SIG-M5 (cell line): Measurements from ENCODE around the gene PTGR2.
"Not testable (repeated sequence)": the region's sequence is repeated elsewhere in the genome, so short reads cannot be mapped to it uniquely, and the experiment has no call there.

Experiments used
- DNase-seq: peaks from one replicate; lab custom pipeline; 2025; lab: John Stamatoyannopoulos, UW

PTGR2 gene

DNA sequence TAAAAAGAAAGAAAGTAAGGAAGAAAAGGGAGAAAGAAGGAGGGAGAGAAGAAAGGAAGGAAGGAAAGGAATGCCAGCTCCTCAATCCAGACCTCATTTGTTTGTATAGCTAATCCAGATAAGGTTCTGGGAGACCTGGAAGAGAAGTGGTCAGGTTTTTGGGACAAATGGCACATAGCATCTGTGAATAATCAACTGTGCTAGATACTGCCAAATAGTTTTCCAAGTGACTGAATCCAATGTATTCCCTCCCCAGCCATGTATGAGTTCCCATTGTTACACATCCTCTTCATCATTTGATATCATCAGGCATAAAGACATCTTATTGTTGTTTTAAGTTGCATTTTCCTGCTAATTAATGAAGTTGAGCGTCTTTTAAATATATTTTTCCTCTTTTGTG is 18.6 kb upstream of the PTGR2 start:
- no peak for DNase-seq

DNA sequence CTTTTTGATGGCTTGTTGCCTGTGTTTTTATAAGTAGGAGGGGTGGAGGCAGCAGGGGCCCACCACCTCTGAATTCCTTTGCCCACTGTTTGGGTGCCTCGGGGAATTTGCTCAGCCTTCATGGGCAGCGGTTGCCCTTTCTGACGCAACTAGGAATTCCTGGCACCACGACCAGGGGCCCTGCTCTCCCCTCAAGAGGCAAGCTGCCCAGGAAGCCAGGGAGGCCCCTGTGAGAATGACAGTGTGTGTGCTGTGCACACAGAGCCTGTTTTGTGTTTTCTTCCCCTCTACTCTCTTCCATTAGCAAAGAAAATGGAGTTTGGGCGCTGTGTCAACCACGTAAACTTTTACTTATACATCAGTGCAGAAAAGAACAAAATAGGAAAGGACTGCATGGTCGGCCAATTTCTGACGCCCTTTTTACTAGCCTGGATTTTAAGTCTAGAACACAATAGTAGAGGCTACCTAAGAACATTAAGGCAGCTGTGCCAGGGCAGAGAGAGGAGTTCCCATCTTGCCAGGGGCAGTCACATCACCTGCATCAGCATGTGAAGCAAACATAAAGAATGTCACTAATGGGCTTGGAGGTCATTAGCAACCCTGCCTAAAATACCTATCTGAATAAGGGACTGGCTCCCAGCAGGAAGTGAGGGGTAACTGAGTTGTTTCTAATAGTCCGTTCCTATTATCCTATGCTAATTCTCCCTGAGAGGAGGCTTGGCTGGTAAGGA is 17.9 kb upstream of the PTGR2 start:
- no peak for DNase-seq

DNA sequence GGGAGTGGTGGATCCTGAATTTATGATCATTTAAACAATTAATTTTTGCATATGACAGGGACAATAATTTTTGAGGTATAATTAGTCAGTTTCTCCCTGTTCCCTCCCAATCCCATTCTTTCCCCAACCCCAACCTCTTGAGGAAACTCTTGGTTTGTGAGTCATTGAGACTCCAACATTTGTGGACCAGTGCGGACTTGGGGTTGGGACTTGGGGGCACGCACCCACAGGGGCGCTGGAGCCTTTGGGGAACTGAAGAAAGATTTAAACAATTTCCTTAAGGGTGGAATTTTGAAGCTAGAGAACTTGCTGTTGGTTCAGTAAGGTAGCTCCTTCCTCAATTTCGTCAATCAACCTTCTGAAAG is 17.4 kb upstream of the PTGR2 start:
- no peak for DNase-seq

DNA sequence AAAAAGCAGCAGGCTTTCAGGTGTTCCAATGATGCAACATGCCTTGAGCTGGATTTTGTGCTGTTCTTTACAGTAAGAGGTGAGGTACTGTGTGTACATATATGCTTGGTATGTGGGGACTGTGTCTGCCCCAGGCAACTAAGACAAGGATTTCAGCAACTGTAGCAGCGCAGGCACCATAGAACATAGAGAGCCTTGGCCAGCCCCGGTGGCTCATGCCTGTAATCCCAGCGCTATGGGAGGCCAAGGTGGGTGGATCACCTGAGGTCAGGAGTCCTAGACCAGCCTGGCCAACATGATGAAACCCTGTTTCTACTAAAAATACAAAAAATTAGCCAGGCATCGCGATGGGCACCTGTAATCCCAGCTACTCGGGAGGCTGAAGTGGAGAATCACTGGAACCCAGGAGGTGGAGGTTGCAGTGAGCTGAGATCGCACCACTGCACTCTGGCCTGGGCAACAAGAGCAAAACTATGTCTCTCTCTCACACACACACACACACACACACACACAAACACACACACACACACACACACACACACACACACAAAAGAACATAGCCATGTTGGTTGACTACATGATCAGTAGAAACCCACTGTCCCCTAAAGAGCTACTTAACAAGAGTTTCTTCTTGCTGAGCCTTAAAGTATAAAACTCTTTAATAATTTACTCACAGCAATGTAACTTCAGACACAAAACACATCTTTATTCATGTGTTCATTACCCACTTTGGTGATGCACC is 13.2 kb upstream of the PTGR2 start:
- not testable (repeated sequence) for DNase-seq

DNA sequence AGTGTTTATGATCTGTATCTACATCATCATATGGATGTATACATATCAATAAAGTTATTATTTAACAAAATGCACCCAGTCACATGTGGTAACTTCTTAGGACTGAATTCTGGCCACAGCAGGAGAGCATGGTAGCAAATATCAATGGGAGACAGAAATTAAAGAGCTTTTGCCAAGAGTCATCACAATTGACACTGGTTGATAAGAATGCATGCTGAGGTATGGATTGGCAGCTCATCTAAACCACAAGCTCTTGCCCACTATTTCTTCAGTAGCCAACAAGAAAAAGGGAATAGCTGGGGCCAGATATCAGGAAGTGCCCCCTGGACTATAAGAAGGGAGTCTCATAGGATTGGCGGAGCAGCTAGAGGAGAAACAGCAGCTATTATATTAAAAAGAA is 9.4 kb upstream of the PTGR2 start:
- DNase-seq = no peak

DNA sequence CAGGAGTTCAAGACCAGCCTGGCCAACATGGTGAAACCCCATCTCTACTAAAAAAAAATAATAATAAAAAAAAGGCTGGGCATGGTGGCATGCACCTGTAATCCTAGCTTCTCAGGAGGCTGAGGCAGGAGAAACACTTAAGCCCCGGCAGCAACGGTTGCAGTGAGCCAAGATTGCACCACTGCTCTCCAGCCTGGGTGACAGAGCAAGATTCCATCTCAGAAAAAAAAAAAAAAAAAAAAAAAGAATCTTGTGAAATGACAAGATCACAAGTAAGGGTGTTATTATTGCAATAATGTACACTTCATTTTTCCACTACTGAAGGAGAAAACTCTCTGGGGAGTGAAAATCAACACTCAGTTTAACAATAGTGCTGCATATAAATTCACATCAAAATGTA is 8.8 kb upstream of the PTGR2 start:
- no peak for DNase-seq

DNA sequence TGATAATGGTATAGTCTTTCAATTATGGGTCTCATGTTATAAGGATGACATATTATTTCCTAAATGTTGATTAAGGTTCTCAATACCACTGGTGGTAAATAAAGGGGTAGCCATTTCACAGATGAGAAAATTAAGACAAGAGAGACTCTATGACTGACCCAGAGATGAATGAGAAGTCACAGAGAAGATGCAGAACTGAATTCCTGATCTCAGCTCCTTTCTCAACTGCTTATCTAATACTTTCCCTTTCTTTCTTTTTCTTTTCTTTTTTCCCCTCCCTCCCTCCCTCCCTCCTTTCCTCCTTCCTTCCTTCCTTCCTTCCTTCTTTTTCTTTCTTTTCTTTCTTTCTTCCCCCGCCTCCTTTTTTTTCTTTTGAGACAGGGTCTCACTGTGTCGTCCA is 8.3 kb upstream of the PTGR2 start:
- DNase-seq = no peak

DNA sequence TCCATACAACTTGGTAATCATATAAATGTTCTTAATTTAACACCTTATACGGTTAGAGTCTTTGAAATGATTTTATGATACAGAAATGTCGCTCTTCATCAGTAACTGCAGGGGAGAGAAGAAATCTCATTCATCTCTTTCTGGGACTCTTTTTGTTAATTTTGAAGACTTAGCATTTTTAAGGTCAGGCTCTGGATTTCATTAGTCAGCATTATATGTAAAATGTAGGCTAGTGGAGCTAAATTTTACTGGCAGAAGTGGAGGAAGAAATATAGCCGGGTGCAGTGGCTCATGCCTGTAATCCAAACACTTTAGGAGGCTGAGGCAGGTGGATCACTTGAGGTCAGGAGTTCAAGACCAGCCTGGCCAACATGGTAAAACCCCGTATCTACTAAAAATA is 4.7 kb upstream of the PTGR2 start:
- no peak for DNase-seq

DNA sequence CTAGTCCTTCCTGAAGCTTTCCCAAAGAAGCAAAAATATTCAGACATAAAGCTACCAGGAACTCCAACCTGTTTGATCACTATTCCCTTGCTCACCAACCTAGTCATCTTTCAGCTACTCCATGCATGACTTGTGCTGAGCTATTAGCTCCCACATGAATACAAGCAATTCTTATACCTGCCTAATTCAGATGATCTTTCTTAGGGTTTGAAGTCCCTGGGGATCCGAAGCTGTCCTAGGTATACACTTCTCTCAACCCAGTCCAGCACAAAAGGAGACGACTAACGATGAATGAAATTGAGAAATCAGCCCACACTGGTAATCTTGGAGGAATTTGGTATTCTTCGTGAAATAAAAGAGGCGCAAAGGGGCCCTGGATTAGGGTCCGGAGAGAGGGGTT is 631 bp upstream of the PTGR2 start:
- DNase-seq = no peak

DNA sequence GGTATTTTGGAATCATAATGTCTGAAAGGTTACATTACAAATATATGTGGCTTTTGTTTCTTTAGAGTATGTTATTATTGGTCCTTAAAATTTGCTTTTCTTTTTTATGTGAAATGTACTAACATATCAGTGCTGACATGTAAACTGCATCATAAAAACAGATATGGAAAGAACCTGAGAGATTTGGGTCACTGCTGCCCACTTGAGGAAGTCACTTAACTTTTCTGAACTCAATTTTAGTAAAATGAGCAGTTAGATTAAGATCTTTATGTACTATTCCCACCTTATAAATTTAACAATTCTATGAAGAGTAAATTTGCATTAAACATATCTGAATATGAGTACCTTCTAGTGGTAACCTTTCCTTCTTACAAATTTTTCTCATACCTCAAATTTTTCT is 7.5 kb downstream of the PTGR2 start:
- no peak for DNase-seq

DNA sequence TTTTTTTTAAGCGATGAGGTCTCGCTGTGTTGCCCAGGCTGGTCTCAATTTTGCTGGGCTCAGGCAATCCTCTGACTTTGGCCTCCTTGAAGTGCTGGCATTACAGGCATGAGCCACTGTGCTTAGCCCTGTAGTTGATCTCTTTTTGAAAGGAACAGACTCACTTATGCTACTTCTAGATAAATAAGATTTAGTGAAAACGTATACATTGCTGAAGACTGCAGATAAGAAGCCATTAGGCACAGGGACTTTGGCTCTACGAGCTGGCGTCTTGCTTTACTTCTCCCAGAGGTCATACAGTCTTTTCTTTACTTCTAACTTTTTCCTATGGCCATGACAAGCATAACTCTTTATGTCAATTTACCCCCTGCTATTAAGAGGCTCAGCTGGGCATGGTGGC is 9.4 kb downstream of the PTGR2 start:
- no peak for DNase-seq

DNA sequence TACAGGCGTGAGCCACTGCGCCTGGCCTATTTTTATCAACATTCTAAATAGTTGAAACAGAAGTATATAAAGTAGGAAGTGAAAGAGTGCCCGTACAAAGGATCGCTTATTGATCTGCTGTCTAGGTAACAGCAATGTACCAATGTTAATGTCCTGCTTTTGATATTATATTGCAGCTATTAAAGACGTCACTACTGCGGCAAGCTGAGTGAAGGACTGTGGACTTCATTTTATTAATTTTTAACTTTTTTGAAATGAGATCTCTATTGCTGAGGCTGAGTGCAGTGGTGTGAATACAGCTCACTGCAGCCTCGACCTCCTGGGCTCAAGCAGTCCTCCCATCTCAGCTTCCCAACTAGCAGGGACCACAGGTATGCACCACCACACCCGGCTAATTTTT is 10.8 kb downstream of the PTGR2 start:
- DNase-seq = no peak

DNA sequence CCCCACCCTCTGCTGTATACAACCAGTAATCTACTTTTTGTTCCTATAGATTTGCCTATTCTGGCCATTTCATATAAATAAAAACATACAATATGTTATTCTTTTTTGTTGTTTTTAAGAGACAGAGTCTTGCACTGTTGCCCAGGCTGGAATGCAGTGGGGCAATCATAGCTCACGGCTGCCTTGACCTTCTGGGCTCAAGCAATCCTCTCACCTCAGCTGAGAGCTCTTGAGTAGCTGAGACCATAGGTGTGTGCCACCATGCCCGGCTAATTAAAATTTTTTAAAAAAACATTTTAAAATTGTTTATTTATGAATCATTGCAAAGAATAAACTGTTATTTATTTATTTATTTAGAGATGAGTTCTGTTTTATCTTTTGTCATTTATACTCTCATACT is 11.6 kb downstream of the PTGR2 start:
- DNase-seq = no peak

DNA sequence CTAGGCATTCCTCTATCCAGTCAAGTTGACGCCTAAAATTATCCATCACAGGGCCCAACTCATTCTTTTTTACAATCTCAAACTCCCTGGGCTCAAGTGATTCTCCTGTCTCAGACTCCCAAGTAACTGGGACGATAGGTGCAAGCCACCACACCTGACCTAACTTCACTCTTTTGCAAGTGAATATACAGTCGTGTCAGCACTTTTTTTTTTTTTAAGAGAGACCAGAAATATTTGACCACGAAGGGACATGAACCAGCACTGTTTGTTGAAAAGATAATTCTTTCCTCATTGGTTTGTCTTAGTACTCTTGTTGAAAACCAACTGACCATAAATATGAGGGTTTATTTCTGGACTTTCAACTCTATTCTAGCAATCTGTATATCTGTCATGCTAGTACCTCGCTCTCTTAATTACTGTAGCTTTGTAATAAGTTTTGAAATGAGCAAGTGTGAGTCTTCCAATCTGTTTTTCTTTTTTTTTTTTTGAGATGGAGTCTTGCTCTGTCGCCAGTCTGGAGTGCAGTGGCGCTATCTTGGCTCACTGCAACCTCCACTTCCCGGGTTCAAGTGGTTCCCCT is 14.0 kb downstream of the PTGR2 start:
- DNase-seq = no peak

DNA sequence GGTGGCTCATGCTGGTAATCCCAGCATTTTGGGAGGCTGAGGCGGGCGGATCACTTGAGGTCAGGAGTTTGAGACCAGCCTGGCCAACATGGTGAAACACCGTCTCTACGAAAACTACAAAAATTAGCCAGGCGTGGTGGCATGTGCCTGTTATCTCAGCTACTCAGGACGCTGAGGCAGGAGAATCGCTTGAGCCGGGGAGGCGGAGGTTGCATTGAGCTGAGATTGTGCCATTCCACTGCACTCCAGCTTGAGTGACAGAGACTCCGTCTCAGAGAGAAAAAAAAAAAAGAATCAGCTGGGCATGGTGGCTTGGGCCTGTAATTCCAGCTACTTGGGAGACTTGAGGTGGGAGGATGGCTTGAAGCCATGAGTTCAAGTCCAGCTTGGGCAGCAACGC is 18.1 kb downstream of the PTGR2 start:
- DNase-seq = not testable (repeated sequence)

DNA sequence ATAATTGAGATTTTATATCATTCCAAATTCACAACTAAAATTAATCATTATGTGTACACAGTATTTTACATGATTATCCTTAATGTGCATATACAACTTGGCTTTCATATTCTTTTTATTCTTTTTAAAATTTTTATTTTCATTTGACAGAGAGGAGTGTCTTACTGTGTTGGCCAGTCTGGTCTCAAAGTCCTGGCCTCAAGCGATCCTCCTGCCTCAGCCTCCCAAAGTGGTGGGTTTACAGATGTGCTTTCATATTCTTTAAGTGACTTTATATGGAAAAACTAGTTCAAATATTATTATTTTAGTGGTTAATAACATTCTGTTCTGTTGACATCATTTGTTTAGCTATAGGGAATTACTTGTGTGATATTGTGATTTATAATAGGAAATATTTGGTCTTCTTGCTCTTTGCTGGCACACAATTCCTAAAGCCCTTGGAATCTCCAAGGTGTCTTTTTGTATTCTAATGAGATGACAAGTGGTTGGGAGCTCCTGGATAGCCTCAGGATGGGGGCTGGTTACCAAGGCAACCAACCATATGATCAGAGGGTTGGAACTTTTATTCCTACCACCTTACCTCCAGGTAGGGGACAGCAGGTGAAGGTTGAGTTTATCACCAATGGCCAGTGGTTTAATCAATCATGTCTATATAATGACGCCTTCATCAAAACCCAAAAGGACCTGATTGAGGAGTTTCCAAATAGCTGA is 19.0 kb downstream of the PTGR2 start:
- DNase-seq = no peak

DNA sequence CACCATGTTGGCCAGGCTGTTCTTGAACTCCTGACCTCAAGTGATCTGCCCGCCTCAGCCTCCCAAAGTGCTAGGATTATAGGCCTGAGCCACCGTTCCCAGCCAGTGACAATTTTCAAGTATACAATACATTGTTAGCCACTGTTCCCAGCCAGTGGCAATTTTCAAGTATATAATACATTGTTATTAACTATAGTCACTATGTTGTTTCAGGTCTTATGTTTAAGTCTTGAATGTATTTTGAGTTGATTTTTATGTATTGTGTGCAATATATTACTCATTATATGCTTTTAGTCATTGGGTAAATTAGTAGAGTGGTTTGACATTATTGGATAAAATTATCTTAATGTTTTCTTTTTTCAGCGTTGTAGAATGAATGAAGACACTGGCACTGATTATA is 22.0 kb downstream of the PTGR2 start:
- no peak for DNase-seq

DNA sequence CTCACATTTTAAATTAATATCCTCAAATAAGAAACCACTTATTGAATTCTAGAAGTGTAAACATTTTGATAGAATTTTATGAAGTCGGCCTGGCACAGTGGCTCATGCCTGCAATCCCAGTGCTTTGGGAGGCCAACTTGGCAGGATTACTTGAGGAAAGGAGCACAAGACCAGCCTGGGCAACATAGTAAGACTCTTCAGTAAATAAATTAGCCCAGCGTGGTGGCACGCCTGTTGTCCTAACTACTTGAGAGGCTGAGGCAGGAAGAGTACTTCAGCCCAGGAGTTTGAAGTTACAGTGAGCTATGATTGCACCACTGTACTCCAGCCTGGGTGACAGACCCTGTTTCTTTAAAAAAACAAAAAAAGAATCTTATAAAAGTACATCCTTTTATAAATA is 26.2 kb downstream of the PTGR2 start:
- DNase-seq = no peak

DNA sequence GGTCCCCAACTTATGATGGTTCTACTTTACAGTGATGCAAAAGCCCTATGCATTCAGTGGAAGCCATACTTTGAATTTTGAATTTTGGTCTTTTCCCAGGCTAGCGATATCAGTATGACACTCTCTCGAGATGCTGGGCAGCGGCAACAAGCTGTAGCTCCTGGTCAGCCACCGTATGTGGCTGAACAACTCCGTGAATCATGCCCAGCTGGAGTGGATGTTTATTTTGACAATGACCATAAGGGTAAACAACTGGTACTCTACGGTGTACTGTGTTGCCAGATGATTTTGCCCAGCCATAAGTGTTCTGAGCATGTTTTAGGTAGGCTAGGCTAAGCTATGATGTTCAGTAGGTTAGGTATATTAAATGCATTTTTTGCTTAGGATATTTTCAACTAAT is 26.8 kb downstream of the PTGR2 start:
- no peak for DNase-seq

DNA sequence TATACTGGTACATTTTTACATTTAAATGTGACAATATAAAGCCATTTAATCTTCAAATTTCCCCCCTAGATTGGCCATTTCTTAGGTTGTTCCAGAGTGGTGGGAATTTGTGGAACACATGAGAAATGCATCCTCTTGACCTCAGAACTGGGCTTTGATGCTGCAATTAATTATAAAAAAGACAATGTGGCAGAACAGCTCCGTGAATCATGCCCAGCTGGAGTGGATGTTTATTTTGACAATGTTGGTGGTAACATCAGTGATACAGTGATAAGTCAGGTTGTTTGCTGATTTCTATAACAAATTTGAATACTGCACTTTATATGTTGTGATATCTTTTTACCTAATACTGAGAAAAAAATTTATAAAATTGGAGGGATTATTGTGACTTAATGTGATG is 27.4 kb downstream of the PTGR2 start:
- DNase-seq = no peak

DNA sequence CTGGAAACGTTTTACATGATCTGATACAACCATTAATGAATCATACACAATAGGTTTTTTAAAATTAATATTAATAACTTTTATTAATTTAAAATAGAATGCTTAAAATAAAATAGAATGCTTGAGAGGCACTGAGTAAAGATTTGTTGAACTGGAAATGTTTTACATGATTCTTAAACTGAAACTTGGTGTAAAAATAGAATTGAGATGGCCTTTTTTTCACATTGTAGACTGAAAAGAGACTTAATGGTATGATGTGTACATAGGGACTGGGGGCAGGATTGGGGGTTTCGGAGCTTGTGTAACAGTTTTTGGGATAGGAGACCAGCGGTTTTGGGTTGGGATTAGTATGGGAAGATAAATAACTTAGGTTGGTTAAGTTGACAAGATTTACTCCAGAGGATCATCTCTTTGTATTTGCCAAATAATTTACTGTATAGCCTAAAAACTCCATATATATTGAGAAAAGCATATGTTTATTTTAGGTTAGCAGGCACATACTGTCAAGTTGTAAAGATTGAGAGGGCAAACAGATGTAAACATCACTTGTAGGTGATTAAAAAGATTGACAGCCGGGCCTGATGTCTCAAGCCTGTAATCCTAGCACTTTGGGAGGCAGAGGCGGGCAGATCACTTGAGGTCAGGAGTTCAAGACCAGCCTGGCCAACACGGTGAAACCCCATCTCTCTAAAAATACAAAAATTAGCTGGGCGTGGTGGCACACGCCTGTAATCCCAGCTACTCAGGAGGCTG is 33.0 kb downstream of the PTGR2 start:
- no peak for DNase-seq
